Measurements from ENCODE around the gene GP9.

The GP9 gene

DNA sequence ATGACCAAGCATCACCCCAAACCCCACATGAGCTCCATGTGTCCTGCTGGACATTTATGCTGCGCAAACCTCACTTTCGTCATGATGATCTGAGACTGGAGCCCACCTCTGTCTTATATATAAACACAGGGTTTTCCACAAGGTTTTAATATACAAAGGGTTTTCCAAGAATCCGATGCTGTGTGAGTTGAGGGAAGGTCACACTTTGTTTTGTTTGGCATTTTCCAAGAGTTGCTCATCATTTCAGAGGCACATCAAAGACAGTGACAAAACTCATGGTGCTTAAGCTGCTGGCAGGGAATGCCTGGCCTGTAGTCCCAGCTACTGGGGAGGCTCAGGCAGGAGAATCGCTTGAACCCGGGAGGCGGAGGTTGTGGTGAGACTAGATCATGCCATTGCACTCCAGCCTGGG lies 39.4 kb upstream of the GP9 start:
- Histone ChIP-seq H3K27ac (ENCODE audit: low read depth, low read length, poor library complexity, severe bottlenecking) (no peak overlapping the region), H3K9ac (ENCODE audit: low read length) (no peak overlapping the region), H3K9me3 (ENCODE audit: low read length) (no peaks in the 10 kb centered on the region), H3K36me3 (ENCODE audit: insufficient read depth, low read length) (no peaks in the 10 kb centered on the region), H4K20me1 (ENCODE audit: insufficient read depth, low read length) (no peaks in the 10 kb centered on the region), H2AFZ (ENCODE audit: low read length) (no peak overlapping the region), H3K4me2 (ENCODE audit: low read length) (no peak overlapping the region), H3K4me1 (ENCODE audit: insufficient read depth, low read length, severe bottlenecking) (peaks cover 20% of the 10 kb centered on the region), H3K79me2 (ENCODE audit: insufficient read depth, low read length) (no peaks in the 10 kb centered on the region), H3K4me3 (ENCODE audit: low read depth, low read length, poor library complexity, severe bottlenecking) (no peak overlapping the region), H3K27me3 (ENCODE audit: insufficient read depth, low read length) (no peaks in the 10 kb centered on the region), H3F3A (ENCODE audit: insufficient read depth, low read length) (no peaks in the 10 kb centered on the region), H3K9me2 (ENCODE audit: low read depth, low read length) (no peaks in the 10 kb centered on the region)
- TF ChIP-seq EZH2 (IDR thresholded peaks at IDR 0.05; ENCODE audit: borderline replicate concordance, low read length) = no peak
- TF ChIP-seq, protein P1, sequence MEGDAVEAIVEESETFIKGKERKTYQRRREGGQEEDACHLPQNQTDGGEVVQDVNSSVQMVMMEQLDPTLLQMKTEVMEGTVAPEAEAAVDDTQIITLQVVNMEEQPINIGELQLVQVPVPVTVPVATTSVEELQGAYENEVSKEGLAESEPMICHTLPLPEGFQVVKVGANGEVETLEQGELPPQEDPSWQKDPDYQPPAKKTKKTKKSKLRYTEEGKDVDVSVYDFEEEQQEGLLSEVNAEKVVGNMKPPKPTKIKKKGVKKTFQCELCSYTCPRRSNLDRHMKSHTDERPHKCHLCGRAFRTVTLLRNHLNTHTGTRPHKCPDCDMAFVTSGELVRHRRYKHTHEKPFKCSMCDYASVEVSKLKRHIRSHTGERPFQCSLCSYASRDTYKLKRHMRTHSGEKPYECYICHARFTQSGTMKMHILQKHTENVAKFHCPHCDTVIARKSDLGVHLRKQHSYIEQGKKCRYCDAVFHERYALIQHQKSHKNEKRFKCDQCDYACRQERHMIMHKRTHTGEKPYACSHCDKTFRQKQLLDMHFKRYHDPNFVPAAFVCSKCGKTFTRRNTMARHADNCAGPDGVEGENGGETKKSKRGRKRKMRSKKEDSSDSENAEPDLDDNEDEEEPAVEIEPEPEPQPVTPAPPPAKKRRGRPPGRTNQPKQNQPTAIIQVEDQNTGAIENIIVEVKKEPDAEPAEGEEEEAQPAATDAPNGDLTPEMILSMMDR (IDR thresholded peaks at IDR 0.05; ENCODE audit: low read length) = no peak

DNA sequence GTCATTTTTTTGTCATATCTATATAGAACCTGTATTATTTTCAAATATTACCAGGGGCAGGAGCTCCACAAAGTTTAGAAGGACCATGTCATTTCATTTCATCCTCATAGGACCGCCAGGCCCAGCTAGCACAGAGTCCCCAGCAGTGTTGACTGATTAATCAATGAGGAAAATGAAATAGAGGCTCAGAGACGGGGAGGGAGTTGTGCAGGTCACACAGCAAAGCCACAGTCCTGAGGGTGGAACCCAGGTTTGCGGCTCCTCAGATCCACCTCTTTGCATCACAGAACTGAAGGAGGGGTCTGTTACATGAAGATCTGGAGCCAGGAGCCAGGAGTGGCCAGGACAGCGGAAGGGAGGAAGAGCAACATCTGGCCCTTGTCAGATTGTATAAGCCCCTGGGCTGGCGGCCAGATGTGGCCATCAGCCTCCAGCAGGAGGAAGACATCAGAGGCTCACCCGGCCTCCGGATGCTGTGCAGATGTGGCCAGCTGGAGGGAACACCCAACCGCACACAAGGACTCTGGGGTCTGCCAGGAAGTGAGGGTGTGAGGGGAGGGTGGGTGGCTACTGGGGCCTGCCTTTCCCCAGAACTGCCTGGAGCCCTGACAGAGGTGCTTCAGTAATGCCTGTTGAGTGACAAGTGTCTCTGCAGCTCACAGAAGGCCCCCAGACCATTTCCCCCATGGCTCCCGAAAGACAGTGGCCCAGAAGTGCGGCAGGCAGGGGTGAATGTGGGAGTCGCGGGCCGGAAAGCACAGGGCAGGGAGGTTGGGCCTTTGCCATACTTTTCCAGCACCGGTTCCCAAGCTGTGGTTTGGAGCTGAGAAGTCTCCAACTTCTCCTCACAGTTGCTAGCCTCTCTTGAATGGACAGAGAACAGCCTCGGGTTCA lies 38.2 kb upstream of the GP9 start:
- Histone ChIP-seq H4K20me1 (ENCODE audit: insufficient read depth, low read length) (no peaks in the 10 kb centered on the region), H3K4me3 (ENCODE audit: low read depth, low read length, poor library complexity, severe bottlenecking) (no peak overlapping the region), H3K9me2 (ENCODE audit: low read depth, low read length) (no peaks in the 10 kb centered on the region), H2AFZ (ENCODE audit: low read length) (no peak overlapping the region), H3K79me2 (ENCODE audit: insufficient read depth, low read length) (no peaks in the 10 kb centered on the region), H3K27me3 (ENCODE audit: insufficient read depth, low read length) (no peaks in the 10 kb centered on the region), H3K9me3 (ENCODE audit: low read length) (no peaks in the 10 kb centered on the region), H3K36me3 (ENCODE audit: insufficient read depth, low read length) (no peaks in the 10 kb centered on the region), H3K4me1 (ENCODE audit: insufficient read depth, low read length, severe bottlenecking) (peaks cover 18% of the 10 kb centered on the region), H3K27ac (ENCODE audit: low read depth, low read length, poor library complexity, severe bottlenecking) (no peak overlapping the region), H3K9ac (ENCODE audit: low read length) (no peak overlapping the region), H3F3A (ENCODE audit: insufficient read depth, low read length) (no peaks in the 10 kb centered on the region), H3K4me2 (ENCODE audit: low read length) (no peak overlapping the region)
- TF ChIP-seq, protein P1 (IDR thresholded peaks at IDR 0.05; ENCODE audit: low read length) = no peak
- TF ChIP-seq EZH2 (IDR thresholded peaks at IDR 0.05; ENCODE audit: borderline replicate concordance, low read length) = no peak

DNA sequence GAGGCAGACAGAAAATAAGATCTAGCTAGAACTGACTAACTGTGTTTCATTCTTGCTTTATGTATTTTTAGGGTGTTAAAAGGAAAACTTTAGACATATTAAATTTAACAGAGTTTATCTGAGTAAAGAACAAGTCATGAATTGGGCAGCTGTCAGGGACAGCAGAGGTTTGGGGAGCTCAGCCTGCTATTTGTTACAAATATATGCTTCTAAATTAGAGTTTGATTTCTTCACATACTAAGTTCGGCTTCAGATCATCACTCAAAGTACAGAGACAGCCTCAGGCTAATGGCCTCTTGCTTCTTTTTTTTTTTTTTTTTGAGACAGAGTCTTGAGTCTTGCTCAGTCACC lies 37.6 kb upstream of the GP9 start:
- Histone ChIP-seq H3K27me3 (ENCODE audit: insufficient read depth, low read length) (no peaks in the 10 kb centered on the region), H3K9me2 (ENCODE audit: low read depth, low read length) (no peaks in the 10 kb centered on the region), H2AFZ (ENCODE audit: low read length) (no peak overlapping the region), H3K4me1 (ENCODE audit: insufficient read depth, low read length, severe bottlenecking) (peaks cover 15% of the 10 kb centered on the region), H3F3A (ENCODE audit: insufficient read depth, low read length) (no peaks in the 10 kb centered on the region), H3K79me2 (ENCODE audit: insufficient read depth, low read length) (no peaks in the 10 kb centered on the region), H3K36me3 (ENCODE audit: insufficient read depth, low read length) (no peaks in the 10 kb centered on the region), H3K4me2 (ENCODE audit: low read length) (no peak overlapping the region), H3K27ac (ENCODE audit: low read depth, low read length, poor library complexity, severe bottlenecking) (no peak overlapping the region), H3K9ac (ENCODE audit: low read length) (no peak overlapping the region), H3K4me3 (ENCODE audit: low read depth, low read length, poor library complexity, severe bottlenecking) (no peak overlapping the region), H3K9me3 (ENCODE audit: low read length) (no peaks in the 10 kb centered on the region), H4K20me1 (ENCODE audit: insufficient read depth, low read length) (no peaks in the 10 kb centered on the region)
- no peak for TF ChIP-seq EZH2 (IDR thresholded peaks at IDR 0.05; ENCODE audit: borderline replicate concordance, low read length)
- TF ChIP-seq, protein P1 (IDR thresholded peaks at IDR 0.05; ENCODE audit: low read length) = no peak

Data from OCI-LY1 (cell line).